Heart left ventricle (tissue), 16 donors: Measurements from ENCODE around the gene FGF10. TPM values are rescaled to one million over a fixed set of nuclear protein-coding genes. Genes with fewer than 3 reads are reported as not detected.

ENCODE experiments used
- ATAC-seq, 4 donors: fragments of 200-7000 bp; cut with Tn5 transposase; one replicate each; pipeline ENCODE4 v1.9.1; 2020 to 2022; ENCODE audit warnings: moderate library complexity in 4 of 4, mild to moderate bottlenecking in 3 of 4, moderate number of reproducible peaks in 1 of 4
- DNase-seq, 5 donors: peaks; one replicate each; pipeline ENCODE4 v3.0.0-alpha.2; 2020
- H3K27ac ChIP-seq, 12 donors: fragments of 200-600 bp; sonication (generic) in 4 of 12; one replicate each; pipeline versions ENCODE4 v1.5.0 to v1.8.0; 2016 to 2022; ENCODE audit warnings: mild to moderate bottlenecking in 2 of 12
- H3K27me3 ChIP-seq, 9 donors: fragments of 200-600 bp; sonication (generic) in 2 of 9; one replicate each; pipeline versions ENCODE4 v1.5.1 to v1.8.0; 2016 to 2022; ENCODE audit warnings: mild to moderate bottlenecking in 3 of 9
- H3K36me3 ChIP-seq, 9 donors: fragments of 200-600 bp; sonication (generic) in 2 of 9; one replicate each; pipeline versions ENCODE4 v1.5.0 to v1.8.0; 2018 to 2022; ENCODE audit warnings: mild to moderate bottlenecking in 2 of 9
- H3K4me1 ChIP-seq, 12 donors: fragments of 200-600 bp; sonication (generic) in 4 of 12; one replicate each; pipeline versions ENCODE4 v1.5.0 to v1.8.0; 2016 to 2022; ENCODE audit warnings: mild to moderate bottlenecking in 3 of 12
- H3K4me3 ChIP-seq, 12 donors: fragments of 200-600 bp; sonication (generic) in 4 of 12; one replicate each; pipeline versions ENCODE4 v1.5.0 to v1.8.0; 2017 to 2022; ENCODE audit warnings: mild to moderate bottlenecking in 9 of 12, moderate library complexity in 4 of 12
- H3K9me3 ChIP-seq, 12 donors: fragments of 200-600 bp; sonication (generic) in 4 of 12; one replicate each; pipeline versions ENCODE4 v1.5.0 to v1.8.0; 2016 to 2022; ENCODE audit warnings: mild to moderate bottlenecking in 1 of 12
- POLR2A ChIP-seq, 2 donors: fragments of 450-650 bp; IDR thresholded peaks; one replicate each; pipeline ENCODE4 v1.6.1; 2017; ENCODE audit warnings: antibody characterized with exemption in 2 of 2, mild to moderate bottlenecking in 2 of 2, moderate library complexity in 2 of 2
- WGBS, 4 donors: extraction: QIAGEN DNeasy Blood & Tissue Kit in 2 of 4; methylation state at CpG; one replicate each; pipeline versions ENCODE4 v1.1.5 to v1.1.7; 2013 to 2018; 5-methylcytosine and 5-hydroxymethylcytosine counted together
- intact Hi-C, 10 donors: fragments of 100-400 bp; cut with DNase I; formaldehyde crosslinking; loops; one replicate each; pipeline versions ENCODE4 v1.11.1 to v1.14.2; 2022
- polyA plus RNA-seq, 2 donors: library from polyadenylated mRNA; stranded (reverse); fragments of 200-250 nt; gene quantifications; one replicate each; pipeline ENCODE4 v1.2.3, GENCODE V29; 2013
- total RNA-seq, 9 donors: library from RNA; depleted of rRNA in 2 of 9; stranded (reverse); fragments of >200 nt in 2 of 9; fragmentation: NEBNext Ultra II Directional in 3 of 9; extraction: Animal tissue kit (Norgen Biotek cat#: 25700) in 3 of 9; gene quantifications; one replicate each; pipeline versions ENCODE4 v1.1.0 to v1.2.4, GENCODE V29; 2016 to 2023
- TF ChIP-seq, protein P1 (sequence below), 12 donors: fragments of 200-600 bp; sonication (generic) in 4 of 12; IDR thresholded peaks; one replicate each; pipeline versions ENCODE4 v1.5.0 to v1.8.0; 2018 to 2022; ENCODE audit warnings: antibody characterized with exemption in 12 of 12, mild to moderate bottlenecking in 5 of 12
- donor health status: ischemic (EF 13 %, LVEDD 7.1; RV severe dilation, severe dysfunction).
- donor health status: healthy with polysubstance abuse.
- donor health status: DM: no; HTN: yes; CAD: no.
- donor health status: DM: no; HTN: no; CAD: no.
- donor health status: ischemic (EF 25% LVEDD 6.9; RV normal size, moderate dysfunction).
- donor health status: ischemic (EF 25% LVEDD 5.7; RV mildly dilated, moderate dysfunction).
- donor health status: healthy.
- donor health status: DM: yes; HTN: yes; CAD: no.
- donor health status: ischemic (EF 35%, LVEDD 5.7; RV mildly dilated, moderate dysfunction).
- donor health status: nonischemic (EF 11% LVEDD 7.7; RV severe dilation, severe dysfunction).
- donor health status: DM: yes; HTN: yes; CAD: no.
- donor health status: PGD.
- donor health status: ischemic (EF 29% LVEDD 5.4; RV normal size, mild dysfunction).
- donor health status: nonischemic (EF 23%, LVEDD 6.1; RV moderate dilation, normal function).

Gene FGF10
- total and polyA plus RNA-seq, 11 donors, result 0.15 to 2.6 (median 0.51) TPM; not detected in 1

DNA sequence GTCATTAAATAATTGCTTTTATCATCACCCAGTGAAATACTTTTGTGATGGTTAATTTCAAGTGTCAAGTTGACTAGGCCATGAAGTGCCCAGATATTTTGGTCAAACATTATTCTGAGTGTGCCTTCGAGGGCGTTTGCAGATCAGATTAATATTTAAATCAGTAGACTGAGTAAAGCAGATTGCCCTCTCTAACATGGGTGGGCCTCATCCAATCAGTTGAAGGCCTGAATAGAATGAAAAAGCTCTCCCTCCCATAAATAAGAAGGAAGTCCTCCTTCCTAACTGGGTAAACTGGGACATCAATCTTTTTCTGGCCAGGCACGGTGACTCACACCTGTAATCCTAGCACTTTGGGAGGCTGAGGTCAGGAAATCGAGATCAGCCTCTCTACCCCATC, 12.4 kb upstream of the FGF10 start:
- Histone ChIP-seq H3K27me3 (no peaks in the 10 kb centered on the region), H3K9me3 (no peaks in the 10 kb centered on the region), H3K4me1 (no peaks in the 10 kb centered on the region), H3K4me3 (no peak overlapping the region), H3K27ac (no peak overlapping the region), H3K36me3 (no peaks in the 10 kb centered on the region)
- TF ChIP-seq, protein P1, sequence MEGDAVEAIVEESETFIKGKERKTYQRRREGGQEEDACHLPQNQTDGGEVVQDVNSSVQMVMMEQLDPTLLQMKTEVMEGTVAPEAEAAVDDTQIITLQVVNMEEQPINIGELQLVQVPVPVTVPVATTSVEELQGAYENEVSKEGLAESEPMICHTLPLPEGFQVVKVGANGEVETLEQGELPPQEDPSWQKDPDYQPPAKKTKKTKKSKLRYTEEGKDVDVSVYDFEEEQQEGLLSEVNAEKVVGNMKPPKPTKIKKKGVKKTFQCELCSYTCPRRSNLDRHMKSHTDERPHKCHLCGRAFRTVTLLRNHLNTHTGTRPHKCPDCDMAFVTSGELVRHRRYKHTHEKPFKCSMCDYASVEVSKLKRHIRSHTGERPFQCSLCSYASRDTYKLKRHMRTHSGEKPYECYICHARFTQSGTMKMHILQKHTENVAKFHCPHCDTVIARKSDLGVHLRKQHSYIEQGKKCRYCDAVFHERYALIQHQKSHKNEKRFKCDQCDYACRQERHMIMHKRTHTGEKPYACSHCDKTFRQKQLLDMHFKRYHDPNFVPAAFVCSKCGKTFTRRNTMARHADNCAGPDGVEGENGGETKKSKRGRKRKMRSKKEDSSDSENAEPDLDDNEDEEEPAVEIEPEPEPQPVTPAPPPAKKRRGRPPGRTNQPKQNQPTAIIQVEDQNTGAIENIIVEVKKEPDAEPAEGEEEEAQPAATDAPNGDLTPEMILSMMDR (IDR thresholded peaks at IDR 0.05), result no peak
- no peak for TF ChIP-seq POLR2A (IDR thresholded peaks at IDR 0.05)
- DNase-seq (no peak), ATAC-seq (no peak)
- 68 to 82% (median 73%) methylated on average over 4 of the region's 4 CpGs for whole genome bisulfite sequencing, 4 donors
- intact Hi-C loops, result no loop called here

GRCh38 chr5:44398382-44398781, 9.2 kb upstream of the FGF10 start:
- H3K9me3 ChIP-seq, result no peaks in the 10 kb centered on the region
- H3K27me3 ChIP-seq, result peaks cover 0 to 5% (median 0%) of the 10 kb centered on the region in 9 donors
- intact Hi-C loops, result no loop called here
- no peaks in the 10 kb centered on the region for H3K4me1 ChIP-seq
- H3K36me3 ChIP-seq, result no peaks in the 10 kb centered on the region
- ATAC-seq (no peak), DNase-seq (no peak)
- H3K27ac ChIP-seq, result no peak overlapping the region
- TF ChIP-seq, protein P1 (IDR thresholded peaks at IDR 0.05), result no peak
- TF ChIP-seq POLR2A (IDR thresholded peaks at IDR 0.05), result no peak
- no peak overlapping the region for H3K4me3 ChIP-seq

- WGBS, 4 donors, result 60 to 82% (median 69%) methylated on average over 3 of the region's 3 CpGs
- DNase-seq (no peak), ATAC-seq (no peak)
- H3K9me3 ChIP-seq, result no peaks in the 10 kb centered on the region
- TF ChIP-seq POLR2A (IDR thresholded peaks at IDR 0.05), result no peak
- TF ChIP-seq, protein P1 (IDR thresholded peaks at IDR 0.05), result no peak
- peaks cover 0 to 6% (median 0%) of the 10 kb centered on the region in 9 donors for H3K27me3 ChIP-seq
- no peak overlapping the region for H3K27ac ChIP-seq
- no peak overlapping the region for H3K4me3 ChIP-seq
- H3K4me1 ChIP-seq, result no peaks in the 10 kb centered on the region
- H3K36me3 ChIP-seq, result no peaks in the 10 kb centered on the region
- intact Hi-C loops, result no loop called here
Measured at GRCh38 chr5:44396312-44396711, 7.1 kb upstream of the FGF10 start.

- H3K9me3 ChIP-seq, result no peaks in the 10 kb centered on the region
- peaks cover 0 to 60% (median 20%) of the 10 kb centered on the region in 9 donors for H3K27me3 ChIP-seq
- H3K4me1 ChIP-seq, result peaks cover 0 to 22% (median 0%) of the 10 kb centered on the region in 12 donors
- H3K27ac ChIP-seq, result no peak overlapping the region
- TF ChIP-seq POLR2A (IDR thresholded peaks at IDR 0.05), result no peak
- TF ChIP-seq, protein P1 (IDR thresholded peaks at IDR 0.05), result no peak
- ATAC-seq (no peak), DNase-seq (no peak)
- 52 to 77% (median 65%) methylated on average over 2 of the region's 2 CpGs for WGBS, 4 donors
- peak overlapping the region in 1 of 12 donors; percentile 46 for H3K4me3 ChIP-seq
- intact Hi-C loops, result no loop called here
- H3K36me3 ChIP-seq, result no peaks in the 10 kb centered on the region
Measured at GRCh38 chr5:44390351-44390750, 1.1 kb upstream of the FGF10 start.
